Measurements from ENCODE around the gene SLC24A3. TPM values are rescaled to one million over a fixed set of nuclear protein-coding genes. Genes with fewer than 3 reads are reported as not detected.

Gene SLC24A3
- polyA plus RNA-seq, 4 donors, result 1.6 to 4.0 (median 3.8) TPM; not detected in 1

DNA sequence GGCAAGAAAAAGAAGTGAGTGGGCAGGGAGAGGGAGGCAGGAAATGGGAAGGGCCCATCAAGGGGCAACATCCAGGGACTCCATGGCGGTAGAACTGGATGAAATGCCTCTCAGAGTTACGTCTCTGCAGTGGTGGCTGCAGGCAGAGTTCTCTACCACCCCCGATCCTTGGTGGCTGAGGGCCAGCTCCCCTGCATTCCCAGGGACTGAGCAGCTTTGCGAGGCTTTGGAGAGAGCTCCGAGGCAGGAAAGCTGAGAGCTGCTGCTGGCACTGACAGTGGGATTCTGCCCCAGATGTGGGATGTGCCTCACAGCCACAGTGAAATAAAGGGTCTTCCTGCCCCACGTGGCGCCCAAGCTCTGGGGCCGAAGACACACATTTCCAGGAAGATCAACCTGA lies 236.6 kb downstream of the SLC24A3 start:
- FAIRE-seq (no peak), DNase-seq (no peak)
- 69 to 79% (median 76%) methylated on average over 8 of the region's 8 CpGs for WGBS, 3 donors
- Histone ChIP-seq H3K4me1 (ENCODE audit: control insufficient read depth in 3 of 3, insufficient read depth in 2 of 3, low read depth in 1 of 3, low read length in 2 of 3) (no peaks in the 10 kb centered on the region), H3K36me3 (ENCODE audit: control insufficient read depth in 3 of 3, insufficient read depth in 2 of 3, low read depth in 1 of 3, low read length in 3 of 3) (no peaks in the 10 kb centered on the region), H3K27me3 (ENCODE audit: control insufficient read depth in 3 of 3, insufficient read depth in 3 of 3, low read length in 3 of 3) (no peaks in the 10 kb centered on the region), H3K27ac (ENCODE audit: low read depth in 1 of 3, low read length in 2 of 3) (no peak overlapping the region), H3K9me3 (ENCODE audit: control insufficient read depth in 2 of 2, insufficient read depth in 1 of 2, low read depth in 1 of 2, low read length in 1 of 2) (no peaks in the 10 kb centered on the region), H3K4me3 (ENCODE audit: low read depth in 1 of 3, low read length in 3 of 3) (no peak overlapping the region)

DNA sequence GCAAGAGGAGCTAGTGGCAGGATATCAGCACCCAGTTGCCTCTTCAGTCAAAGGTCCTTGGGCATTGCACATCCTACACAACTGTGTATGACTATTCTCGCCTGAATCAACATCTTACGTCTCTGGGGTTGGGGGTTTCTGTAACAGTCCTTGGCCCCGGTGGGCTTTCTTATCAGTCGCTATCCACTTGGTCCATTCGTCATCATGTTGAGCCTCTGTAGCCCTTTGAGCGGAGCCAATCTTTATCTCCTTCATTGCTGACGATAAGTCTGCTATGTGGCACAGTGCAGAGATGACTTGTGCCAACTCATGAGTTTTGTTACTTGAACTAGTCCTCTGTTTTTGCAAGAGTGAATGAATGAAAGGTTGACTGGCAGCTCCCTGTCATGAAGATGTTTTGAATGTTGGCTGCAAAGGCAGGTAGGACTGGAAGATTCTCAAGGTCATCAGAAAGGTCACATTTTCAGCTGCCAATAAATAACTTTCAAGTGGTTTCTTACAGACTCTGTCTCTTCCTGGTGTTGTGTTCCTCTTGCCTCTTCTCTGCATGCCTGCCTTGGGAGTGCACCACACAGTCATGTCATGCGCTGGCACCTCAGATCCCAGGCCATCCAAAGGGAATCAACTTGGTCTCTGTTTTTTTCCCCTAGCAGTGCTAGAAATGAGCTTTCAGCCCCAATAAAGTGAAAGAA lies 238.9 kb downstream of the SLC24A3 start:
- Histone ChIP-seq H3K36me3 (ENCODE audit: control insufficient read depth in 3 of 3, insufficient read depth in 2 of 3, low read depth in 1 of 3, low read length in 3 of 3) (no peaks in the 10 kb centered on the region), H3K27ac (ENCODE audit: low read depth in 1 of 3, low read length in 2 of 3) (no peak overlapping the region)
- no peak for FAIRE-seq

DNA sequence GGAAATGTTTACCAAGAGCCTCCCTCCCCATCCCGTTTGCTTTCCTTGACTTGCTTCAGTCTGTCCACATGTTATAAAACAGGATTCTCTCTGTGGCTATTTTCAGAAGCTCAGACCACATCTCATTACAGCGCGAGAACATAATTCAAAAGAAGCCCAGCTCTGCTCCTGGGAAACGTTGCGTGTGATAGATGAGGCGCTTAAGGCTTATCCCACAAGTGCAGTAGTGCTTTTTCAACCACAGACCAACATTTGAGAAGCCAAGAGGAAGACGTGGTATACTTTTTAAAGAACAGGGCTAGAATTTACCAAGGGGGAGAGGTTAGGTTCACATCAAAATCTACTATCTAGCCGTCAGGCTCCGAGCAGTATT lies 239.5 kb downstream of the SLC24A3 start:
- 49 to 74% (median 54%) methylated on average over 9 of the region's 9 CpGs for WGBS, 3 donors
- no peak for FAIRE-seq

More for the DNA sequence above, 238.9 kb downstream of the SLC24A3 start:
- no peaks in the 10 kb centered on the region for H3K4me1 ChIP-seq (ENCODE audit: control insufficient read depth in 3 of 3, insufficient read depth in 2 of 3, low read depth in 1 of 3, low read length in 2 of 3)
- no peaks in the 10 kb centered on the region for H3K27me3 ChIP-seq (ENCODE audit: control insufficient read depth in 3 of 3, insufficient read depth in 3 of 3, low read length in 3 of 3)
- DNase-seq, result no peak
- no peak overlapping the region for H3K4me3 ChIP-seq (ENCODE audit: low read depth in 1 of 3, low read length in 3 of 3)
- WGBS, 3 donors, result 70 to 84% (median 75%) methylated on average over 8 of the region's 8 CpGs
- H3K9me3 ChIP-seq (ENCODE audit: control insufficient read depth in 2 of 2, insufficient read depth in 1 of 2, low read depth in 1 of 2, low read length in 1 of 2), result no peaks in the 10 kb centered on the region

DNA sequence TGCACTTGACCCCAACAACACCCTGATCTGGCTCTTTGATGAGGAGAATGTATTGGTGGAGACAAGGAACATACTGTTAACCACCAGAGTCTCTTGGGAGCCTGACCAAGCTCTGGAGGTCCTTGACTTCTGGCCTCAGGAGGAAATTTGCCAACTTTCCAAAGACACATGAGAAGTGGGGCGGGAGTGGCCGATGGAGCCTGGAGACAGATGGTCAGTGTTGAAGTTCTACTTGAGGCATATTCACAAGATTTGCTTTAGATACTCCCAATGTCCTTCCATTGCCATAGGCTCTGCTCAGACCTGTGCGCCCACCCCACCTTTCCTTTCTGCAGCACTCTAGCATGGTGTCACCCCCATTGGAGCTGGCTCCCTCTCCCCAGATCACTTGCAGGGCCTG lies 241.0 kb downstream of the SLC24A3 start:
- Histone ChIP-seq H3K27ac (ENCODE audit: low read depth in 1 of 3, low read length in 2 of 3) (no peak overlapping the region), H3K27me3 (ENCODE audit: control insufficient read depth in 3 of 3, insufficient read depth in 3 of 3, low read length in 3 of 3) (no peaks in the 10 kb centered on the region), H3K9me3 (ENCODE audit: control insufficient read depth in 2 of 2, insufficient read depth in 1 of 2, low read depth in 1 of 2, low read length in 1 of 2) (no peaks in the 10 kb centered on the region), H3K4me1 (ENCODE audit: control insufficient read depth in 3 of 3, insufficient read depth in 2 of 3, low read depth in 1 of 3, low read length in 2 of 3) (no peaks in the 10 kb centered on the region), H3K36me3 (ENCODE audit: control insufficient read depth in 3 of 3, insufficient read depth in 2 of 3, low read depth in 1 of 3, low read length in 3 of 3) (no peaks in the 10 kb centered on the region), H3K4me3 (ENCODE audit: low read depth in 1 of 3, low read length in 3 of 3) (no peak overlapping the region)
- no peak for FAIRE-seq
- WGBS, 3 donors, result 78 to 87% (median 80%) methylated on average over 3 of the region's 3 CpGs
- no peak for DNase-seq

More for the DNA sequence above, 239.5 kb downstream of the SLC24A3 start:
- no peaks in the 10 kb centered on the region for H3K9me3 ChIP-seq (ENCODE audit: control insufficient read depth in 2 of 2, insufficient read depth in 1 of 2, low read depth in 1 of 2, low read length in 1 of 2)
- H3K36me3 ChIP-seq (ENCODE audit: control insufficient read depth in 3 of 3, insufficient read depth in 2 of 3, low read depth in 1 of 3, low read length in 3 of 3), result no peaks in the 10 kb centered on the region
- DNase-seq, result peak in 1 of 2 donors; percentile 8
- H3K27me3 ChIP-seq (ENCODE audit: control insufficient read depth in 3 of 3, insufficient read depth in 3 of 3, low read length in 3 of 3), result no peaks in the 10 kb centered on the region
- no peak overlapping the region for H3K27ac ChIP-seq (ENCODE audit: low read depth in 1 of 3, low read length in 2 of 3)
- no peak overlapping the region for H3K4me3 ChIP-seq (ENCODE audit: low read depth in 1 of 3, low read length in 3 of 3)
- no peaks in the 10 kb centered on the region for H3K4me1 ChIP-seq (ENCODE audit: control insufficient read depth in 3 of 3, insufficient read depth in 2 of 3, low read depth in 1 of 3, low read length in 2 of 3)

DNA sequence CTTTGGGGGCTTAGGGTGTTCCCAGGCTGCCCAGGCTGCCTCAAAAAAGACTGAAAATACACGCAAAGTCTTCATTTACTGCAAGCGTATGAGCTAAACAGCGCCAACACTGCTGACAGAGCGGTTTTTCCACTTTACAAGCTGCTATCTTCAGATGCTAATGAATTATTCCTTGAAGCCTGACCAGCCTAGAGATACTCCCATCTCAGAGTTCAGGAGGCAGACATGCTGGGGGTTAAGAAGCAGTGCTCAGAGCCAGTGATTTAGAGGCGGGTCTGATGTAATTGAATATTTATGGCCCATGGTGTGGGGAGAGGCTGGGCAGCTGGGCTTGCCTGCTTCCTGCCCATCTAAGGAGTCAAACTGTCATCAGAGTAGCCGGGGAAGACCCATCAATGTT lies 241.4 kb downstream of the SLC24A3 start:
- no peak overlapping the region for H3K4me3 ChIP-seq (ENCODE audit: low read depth in 1 of 3, low read length in 3 of 3)
- H3K9me3 ChIP-seq (ENCODE audit: control insufficient read depth in 2 of 2, insufficient read depth in 1 of 2, low read depth in 1 of 2, low read length in 1 of 2), result no peaks in the 10 kb centered on the region
- FAIRE-seq (no peak), DNase-seq (no peak)
- no peaks in the 10 kb centered on the region for H3K36me3 ChIP-seq (ENCODE audit: control insufficient read depth in 3 of 3, insufficient read depth in 2 of 3, low read depth in 1 of 3, low read length in 3 of 3)
- no peaks in the 10 kb centered on the region for H3K27me3 ChIP-seq (ENCODE audit: control insufficient read depth in 3 of 3, insufficient read depth in 3 of 3, low read length in 3 of 3)
- 57 to 69% (median 57%) methylated on average over 6 of the region's 6 CpGs for WGBS, 3 donors
- H3K27ac ChIP-seq (ENCODE audit: low read depth in 1 of 3, low read length in 2 of 3), result no peak overlapping the region
- H3K4me1 ChIP-seq (ENCODE audit: control insufficient read depth in 3 of 3, insufficient read depth in 2 of 3, low read depth in 1 of 3, low read length in 2 of 3), result no peaks in the 10 kb centered on the region

DNA sequence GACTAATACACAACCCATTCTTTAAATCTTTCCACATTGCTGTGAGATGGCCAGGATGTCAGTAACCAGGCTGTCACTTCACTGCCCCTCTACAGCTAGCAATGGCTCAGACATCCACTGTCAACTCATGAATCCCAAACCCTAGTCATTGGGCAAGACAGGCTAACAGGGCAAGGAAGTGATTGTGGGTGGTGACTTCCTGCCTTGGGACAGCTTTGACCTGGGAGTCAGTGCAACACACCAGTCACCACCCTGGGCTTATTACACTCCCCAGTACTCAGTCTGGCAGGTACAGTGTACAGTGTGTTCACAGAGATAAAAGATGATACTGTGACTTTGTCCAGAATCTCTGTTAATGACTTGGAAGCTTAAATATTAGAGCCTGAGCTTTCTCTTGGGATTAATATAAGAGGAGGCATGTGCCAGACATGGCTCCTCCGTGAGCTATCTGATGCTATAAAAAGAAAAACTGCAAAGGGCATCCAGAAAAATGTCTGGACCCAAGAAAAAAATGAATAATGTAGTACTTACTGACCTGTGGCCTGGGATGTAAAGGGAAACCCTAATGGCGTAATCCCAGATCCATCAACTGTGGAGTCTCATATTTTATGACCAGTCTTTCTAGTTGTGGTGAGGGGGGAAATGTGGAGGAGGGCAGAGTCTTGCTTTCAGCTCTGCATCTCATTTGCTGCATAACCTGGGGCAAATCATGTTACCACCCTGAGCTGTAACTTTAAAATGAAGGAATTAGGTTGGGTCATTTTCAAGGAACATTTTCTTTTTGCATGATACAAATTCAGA lies 244.4 kb downstream of the SLC24A3 start:
- WGBS, 3 donors, result 68 to 81% (median 77%) methylated on average over 2 of the region's 2 CpGs
- Histone ChIP-seq H3K9me3 (ENCODE audit: control insufficient read depth in 2 of 2, insufficient read depth in 1 of 2, low read depth in 1 of 2, low read length in 1 of 2) (no peaks in the 10 kb centered on the region), H3K36me3 (ENCODE audit: control insufficient read depth in 3 of 3, insufficient read depth in 2 of 3, low read depth in 1 of 3, low read length in 3 of 3) (no peaks in the 10 kb centered on the region), H3K4me3 (ENCODE audit: low read depth in 1 of 3, low read length in 3 of 3) (no peak overlapping the region), H3K27me3 (ENCODE audit: control insufficient read depth in 3 of 3, insufficient read depth in 3 of 3, low read length in 3 of 3) (no peaks in the 10 kb centered on the region), H3K27ac (ENCODE audit: low read depth in 1 of 3, low read length in 2 of 3) (no peak overlapping the region), H3K4me1 (ENCODE audit: control insufficient read depth in 3 of 3, insufficient read depth in 2 of 3, low read depth in 1 of 3, low read length in 2 of 3) (no peaks in the 10 kb centered on the region)
- no peak for DNase-seq
- FAIRE-seq, result no peak

DNA sequence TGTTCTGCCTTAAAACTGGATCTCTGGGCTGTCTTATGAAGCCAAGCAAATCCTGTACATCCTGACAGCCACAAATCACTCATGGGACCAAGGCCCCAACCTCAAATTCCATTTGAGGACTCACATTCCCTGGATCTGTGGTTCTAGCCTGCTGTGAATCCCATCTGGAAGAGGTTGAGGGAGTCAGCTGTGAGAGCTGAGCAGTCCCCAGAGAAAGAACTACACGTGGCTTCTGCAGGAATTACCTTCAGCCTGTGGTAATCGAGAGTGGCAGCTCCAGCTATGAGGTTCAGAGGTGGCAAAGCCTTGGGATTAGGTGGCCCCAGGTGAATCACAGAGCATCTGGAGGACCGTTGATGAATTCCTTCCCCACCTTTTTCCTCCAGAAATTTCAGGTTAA lies 245.2 kb downstream of the SLC24A3 start:
- H3K4me3 ChIP-seq (ENCODE audit: low read depth in 1 of 3, low read length in 3 of 3), result no peak overlapping the region
- WGBS, 3 donors, result 54 to 71% (median 64%) methylated on average over 3 of the region's 3 CpGs
- no peaks in the 10 kb centered on the region for H3K36me3 ChIP-seq (ENCODE audit: control insufficient read depth in 3 of 3, insufficient read depth in 2 of 3, low read depth in 1 of 3, low read length in 3 of 3)
- no peak for FAIRE-seq
- no peak for DNase-seq
- no peaks in the 10 kb centered on the region for H3K9me3 ChIP-seq (ENCODE audit: control insufficient read depth in 2 of 2, insufficient read depth in 1 of 2, low read depth in 1 of 2, low read length in 1 of 2)
- H3K27me3 ChIP-seq (ENCODE audit: control insufficient read depth in 3 of 3, insufficient read depth in 3 of 3, low read length in 3 of 3), result no peaks in the 10 kb centered on the region
- no peak overlapping the region for H3K27ac ChIP-seq (ENCODE audit: low read depth in 1 of 3, low read length in 2 of 3)
- no peaks in the 10 kb centered on the region for H3K4me1 ChIP-seq (ENCODE audit: control insufficient read depth in 3 of 3, insufficient read depth in 2 of 3, low read depth in 1 of 3, low read length in 2 of 3)

DNA sequence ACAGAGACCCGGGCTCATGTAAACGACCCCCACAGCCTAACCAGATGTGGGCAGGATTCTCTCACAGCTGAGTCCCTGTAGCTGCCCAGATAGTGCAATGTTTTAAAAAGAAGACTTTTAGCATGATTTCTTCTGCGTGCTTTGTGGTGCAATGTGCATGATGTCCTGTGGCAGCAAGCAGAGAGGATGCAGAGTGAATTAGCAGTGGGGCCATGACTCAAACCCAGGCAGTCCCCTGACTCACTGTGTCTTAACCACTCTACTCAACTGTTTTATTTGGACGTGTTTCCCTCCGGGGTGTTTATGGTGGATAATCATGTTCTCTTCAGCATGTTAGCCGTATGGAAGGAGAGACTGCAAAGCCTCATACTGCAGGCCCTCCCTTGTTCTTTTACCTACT lies 247.9 kb downstream of the SLC24A3 start:
- H3K4me3 ChIP-seq (ENCODE audit: low read depth in 1 of 3, low read length in 3 of 3), result no peak overlapping the region
- no peaks in the 10 kb centered on the region for H3K36me3 ChIP-seq (ENCODE audit: control insufficient read depth in 3 of 3, insufficient read depth in 2 of 3, low read depth in 1 of 3, low read length in 3 of 3)
- H3K4me1 ChIP-seq (ENCODE audit: control insufficient read depth in 3 of 3, insufficient read depth in 2 of 3, low read depth in 1 of 3, low read length in 2 of 3), result no peaks in the 10 kb centered on the region
- no peak for DNase-seq
- no peaks in the 10 kb centered on the region for H3K27me3 ChIP-seq (ENCODE audit: control insufficient read depth in 3 of 3, insufficient read depth in 3 of 3, low read length in 3 of 3)
- no peak for FAIRE-seq
- no peak overlapping the region for H3K27ac ChIP-seq (ENCODE audit: low read depth in 1 of 3, low read length in 2 of 3)
- 67 to 80% (median 74%) methylated on average over 6 of the region's 6 CpGs for WGBS, 3 donors
- H3K9me3 ChIP-seq (ENCODE audit: control insufficient read depth in 2 of 2, insufficient read depth in 1 of 2, low read depth in 1 of 2, low read length in 1 of 2), result no peaks in the 10 kb centered on the region
